Erythroblast (primary cell): ENCODE measurements around the gene PLCL1.

Source experiments
- GATA1 ChIP-seq: IDR thresholded peaks from 2 replicates; pipeline ENCODE4 v1.6.1; 2011; ENCODE audit warnings: low read depth, mild to moderate bottlenecking, control low read depth, low read length, moderate library complexity
- POLR2A ChIP-seq: IDR thresholded peaks from 2 replicates; pipeline ENCODE4 v1.6.1; 2011; ENCODE audit warnings: mild to moderate bottlenecking, low read length

DNA sequence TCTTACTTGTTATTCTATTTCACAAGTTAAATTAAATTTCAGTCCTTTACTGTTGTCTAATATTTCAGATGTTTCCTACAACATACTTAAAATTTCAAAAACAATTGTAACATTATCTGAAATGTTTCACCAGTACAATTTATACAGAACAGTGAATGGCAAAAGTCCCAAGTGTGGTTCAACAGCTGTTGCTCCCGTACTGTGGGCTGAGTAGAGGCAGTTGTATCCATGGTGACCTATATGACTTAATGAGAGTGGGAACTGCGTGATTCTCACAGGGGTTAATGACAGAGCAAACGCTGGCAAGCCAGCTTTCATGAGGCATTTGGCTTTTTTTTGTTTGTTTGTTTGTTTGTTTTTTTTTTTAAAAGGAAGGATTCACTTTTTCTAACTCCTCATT, 5.3 kb upstream of the PLCL1 start:
- TF ChIP-seq POLR2A, result no peak
- TF ChIP-seq GATA1, result no peak
